T-helper 1 cell treated with Interleukin-12 subunit alpha and Interleukin-12 subunit beta and Interleukin-4 antibody, amounts not matched to agents 30 ng/mL and 1 ng/mL, for 36 hours (primary cell): ENCODE data around the gene PLS1. TPM values are rescaled to one million over a fixed set of nuclear protein-coding genes. Genes with fewer than 3 reads are reported as not detected.
"Not testable (repeated sequence)": the region's sequence is repeated elsewhere in the genome, so short reads cannot be mapped to it uniquely, and the experiment has no call there.

ENCODE experiments used
- intact Hi-C: fragments of 100-400 bp; cut with micrococcal nuclease; formaldehyde crosslinking; loops from one replicate; pipeline ENCODE4 v1.15.1; 2024
- total RNA-seq: library from RNA; stranded (reverse); gene quantifications from 2 replicates; pipeline ENCODE4 v1.2.3, GENCODE V29; 2022

The PLS1 gene
- total RNA-seq: 5.0 and 5.6 TPM in 2 replicates

- intact Hi-C loops: loop anchor here (1.0 to 5.0 kb wide), 8 partner anchors 18 to 1375 kb away; partner anchors contain the start of genes ATR, DIPK2A, RNF7 and TFDP2
These were observed at the start of gene PLS1 for GRCh38 chr3:142595951-142596725. PLS1 (plus strand) TSS chr3:142596393; CDS start chr3:142664238, 67,845 bp downstream.

- intact Hi-C loops: no loop called here
These were observed 46.2 kb upstream of the PLS1 start for GRCh38 chr3:142549986-142550385.

DNA sequence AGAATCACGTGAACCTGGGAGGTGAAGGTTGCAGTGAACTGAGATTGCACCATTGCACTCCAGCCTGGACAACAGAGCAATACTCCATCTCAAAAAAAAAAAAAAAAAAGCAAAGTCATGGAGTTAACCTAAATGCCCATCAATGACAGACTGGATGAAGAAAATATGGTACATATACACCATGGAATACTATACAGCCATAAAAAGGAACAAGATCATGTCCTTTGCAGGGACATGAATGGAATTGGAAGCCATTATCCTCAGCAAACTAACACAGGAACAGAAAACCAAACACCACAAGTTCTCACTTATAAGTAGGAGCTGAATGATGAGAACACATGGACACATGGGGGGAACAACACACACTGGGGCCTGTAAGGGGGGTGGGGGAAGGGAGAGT, 43.6 kb upstream of the PLS1 start:
- intact Hi-C loops: not testable (repeated sequence)

GRCh38 chr3:142553741-142554140, 42.5 kb upstream of the PLS1 start:
- intact Hi-C loops: no loop called here

- intact Hi-C loops: no loop called here
These were observed 36.1 kb upstream of the PLS1 start for GRCh38 chr3:142560118-142560517.

DNA sequence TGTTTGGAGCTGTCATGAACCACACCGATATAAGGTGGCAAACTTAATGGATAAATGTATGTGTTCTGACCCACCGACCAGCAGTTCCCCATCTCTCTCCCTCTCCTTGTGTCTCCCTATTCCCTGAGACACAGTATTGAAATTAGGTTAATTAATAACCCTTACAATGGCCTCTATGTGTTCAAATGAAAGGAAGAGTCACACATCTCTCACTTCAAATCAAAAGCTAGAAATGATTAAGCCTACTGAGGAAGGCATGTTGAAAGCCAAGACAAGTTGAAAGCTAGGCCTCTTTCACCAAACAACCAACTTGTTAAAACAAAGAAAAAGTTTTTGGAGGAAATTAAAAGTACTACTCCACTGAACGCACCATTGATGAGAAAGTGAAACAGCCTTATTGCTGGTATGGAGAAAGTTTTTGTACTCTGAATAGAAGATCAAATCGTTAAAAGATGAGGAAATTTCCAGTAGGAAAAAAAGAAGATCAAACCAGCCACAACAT, 32.6 kb upstream of the PLS1 start:
- intact Hi-C loops: no loop called here

DNA sequence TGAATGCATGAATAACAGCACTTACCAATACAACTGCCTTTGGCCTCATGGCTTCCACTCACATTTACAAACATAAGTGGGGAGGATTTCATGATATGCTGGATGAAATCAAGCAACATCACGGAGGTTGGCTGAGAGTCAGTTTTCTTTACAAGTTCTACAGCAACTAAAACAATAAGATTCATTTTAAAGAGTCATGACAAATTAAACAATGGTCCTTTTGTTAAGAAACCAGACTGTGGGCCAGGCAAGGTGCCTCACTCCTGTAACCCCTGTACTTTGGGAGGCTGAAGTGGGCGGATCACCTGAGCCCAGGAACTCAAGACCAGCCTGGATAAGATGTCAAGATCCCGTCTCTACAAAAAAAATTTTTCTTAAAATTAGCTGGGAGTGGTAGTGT, 30.1 kb upstream of the PLS1 start:
- intact Hi-C loops: no loop called here

- intact Hi-C loops: no loop called here
These were observed 27.7 kb upstream of the PLS1 start for GRCh38 chr3:142568393-142569017.

DNA sequence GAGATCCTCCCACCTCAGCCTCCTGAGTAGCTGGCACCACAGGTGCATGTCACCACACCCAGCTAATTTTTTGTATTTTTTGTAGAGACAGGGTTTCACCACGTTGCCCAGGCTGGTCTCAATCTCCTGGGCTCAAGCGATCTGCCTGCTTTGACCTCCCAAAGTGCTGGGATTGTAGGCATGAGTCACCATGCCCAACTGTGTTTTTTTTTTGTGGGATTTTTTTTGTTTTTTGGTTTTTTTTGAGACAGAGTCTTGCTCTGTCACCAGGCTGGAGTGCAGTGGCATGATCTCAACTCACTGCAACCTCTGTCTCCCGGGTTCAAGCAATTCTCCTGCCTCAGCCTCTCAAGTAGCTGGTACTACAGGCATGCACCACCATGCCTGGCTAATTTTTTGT, 26.8 kb upstream of the PLS1 start:
- intact Hi-C loops: not testable (repeated sequence)

GRCh38 chr3:142574223-142574622, 22.0 kb upstream of the PLS1 start:
- intact Hi-C loops: not testable (repeated sequence)

- intact Hi-C loops: loop anchor here (5.0 kb wide), 1 partner anchor 1077 kb away; no protein-coding TSS in a partner anchor
These were observed 21.5 kb upstream of the PLS1 start for GRCh38 chr3:142574665-142575064.

- intact Hi-C loops: loop anchor here (5.0 kb wide), 1 partner anchor 1079 kb away; no protein-coding TSS in a partner anchor
These were observed 19.4 kb upstream of the PLS1 start for GRCh38 chr3:142576792-142577191.

- intact Hi-C loops: loop anchor here (1.0 to 5.0 kb wide), 17 partner anchors 18 to 1637 kb away; partner anchors contain the start of genes ATP1B3, DIPK2A, GK5 and PLS1
These were observed 18.4 kb upstream of the PLS1 start for GRCh38 chr3:142577696-142578328.

- intact Hi-C loops: loop anchor here (1.0 to 5.0 kb wide), 17 partner anchors 18 to 1637 kb away; partner anchors contain the start of genes ATP1B3, DIPK2A, GK5 and PLS1
These were observed 17.6 kb upstream of the PLS1 start, which contains the start of gene ATR for GRCh38 chr3:142578329-142579223. ATR (minus strand) TSS chr3:142578733; CDS start chr3:142578704, 29 bp downstream.

DNA sequence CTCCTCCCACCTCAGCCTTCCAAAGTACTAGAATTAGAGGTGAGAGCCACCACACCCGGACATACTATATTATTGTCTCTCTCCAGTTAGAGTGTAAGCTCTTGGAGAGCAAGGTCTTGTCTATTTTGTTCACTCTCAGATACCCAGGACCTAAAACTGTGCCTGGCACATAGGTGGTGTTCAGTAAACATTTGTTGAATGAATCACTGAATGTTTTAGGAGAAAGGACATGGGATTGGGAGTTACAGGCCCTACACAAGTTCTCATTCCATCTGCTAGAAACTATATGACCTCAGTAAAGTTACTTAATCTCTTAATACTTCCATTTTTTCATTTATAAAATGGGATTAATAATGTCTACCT, 16.2 kb upstream of the PLS1 start:
- intact Hi-C loops: no loop called here

DNA sequence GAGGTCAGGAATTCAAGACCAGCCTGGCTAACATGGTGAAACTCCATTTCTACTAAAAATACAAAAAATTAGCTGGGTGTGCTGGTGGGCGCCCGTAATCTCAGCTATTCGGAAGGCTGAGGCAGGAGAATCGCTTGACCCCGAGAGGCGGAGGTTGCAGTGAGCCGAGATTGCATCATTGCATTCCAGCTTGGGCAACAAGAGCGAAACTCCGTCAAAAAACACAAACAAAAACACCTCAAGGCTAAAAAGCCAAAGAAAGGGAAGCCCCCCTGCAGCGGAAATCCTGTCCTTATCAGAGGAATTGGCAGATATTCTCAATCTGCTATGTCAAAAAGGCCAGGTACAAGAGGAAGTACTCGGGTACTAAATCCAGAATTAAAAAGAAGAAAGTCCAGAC, 15.1 kb upstream of the PLS1 start:
- intact Hi-C loops: not testable (repeated sequence)

DNA sequence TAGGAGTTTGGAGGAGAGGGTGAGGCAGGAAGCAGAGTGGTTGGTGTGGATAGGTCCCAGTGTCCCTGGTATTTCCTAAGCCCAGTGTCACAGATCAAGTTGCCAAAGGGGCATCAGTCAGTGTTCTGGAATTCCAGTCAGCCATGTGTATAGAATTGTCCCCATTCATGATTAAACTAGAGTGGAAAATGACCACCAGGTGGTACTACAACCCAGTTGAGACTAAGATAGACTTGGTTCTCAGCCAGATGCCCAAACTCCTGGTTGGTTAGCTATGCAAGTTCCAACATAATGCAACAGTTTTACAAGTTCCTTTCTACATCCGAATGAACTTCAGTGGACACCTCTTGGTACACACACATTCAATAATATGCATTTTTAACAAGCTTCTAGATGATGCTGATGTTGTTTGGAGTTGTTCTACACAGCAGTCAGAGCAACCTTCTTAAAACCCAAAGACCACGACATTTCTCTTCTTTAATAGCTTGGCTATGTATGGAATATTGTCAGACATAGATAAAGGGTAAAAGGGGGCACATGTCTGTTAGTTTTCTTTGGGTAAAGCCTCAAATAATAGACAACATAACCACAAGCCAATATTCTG, 9.3 kb upstream of the PLS1 start:
- intact Hi-C loops: loop anchor here (1.0 to 2.0 kb wide), 4 partner anchors 241 to 407 kb away; no protein-coding TSS in a partner anchor

DNA sequence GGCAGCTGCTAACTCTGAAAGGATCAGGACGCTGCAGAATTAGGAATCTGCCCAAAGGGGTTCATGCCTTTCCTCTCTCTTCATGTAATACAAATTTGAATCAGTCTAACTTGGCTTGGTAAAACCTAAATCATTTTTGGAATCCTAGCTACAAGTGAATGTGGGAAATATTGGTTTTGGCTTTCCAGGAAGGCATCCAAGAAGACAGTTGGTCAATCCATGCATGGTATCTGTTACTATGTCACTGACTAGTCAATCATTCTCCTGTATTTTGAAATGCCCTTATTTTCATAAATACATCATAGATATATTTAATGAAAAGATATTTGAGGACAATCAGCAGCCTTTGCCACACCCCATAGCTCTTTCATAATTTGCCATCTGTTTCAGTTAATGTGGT, 7.5 kb upstream of the PLS1 start:
- intact Hi-C loops: no loop called here

DNA sequence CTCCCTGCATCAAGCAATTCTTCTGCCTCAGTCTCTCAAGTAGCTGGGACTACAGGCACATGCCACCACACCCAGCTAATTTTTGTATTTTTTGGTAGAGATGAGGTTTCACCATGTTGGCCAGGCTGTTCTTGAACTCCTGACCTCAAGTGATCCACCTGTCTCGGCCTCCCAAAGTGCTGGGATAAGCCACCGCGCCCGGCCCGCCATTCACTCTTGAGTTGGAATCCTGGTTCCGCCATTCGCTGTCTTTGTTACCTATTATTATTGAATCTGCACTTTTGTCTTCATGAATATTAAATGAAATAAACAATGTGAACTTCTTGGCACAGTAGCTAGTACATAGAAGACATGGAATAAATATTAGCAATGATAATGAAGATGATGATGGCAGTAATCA, 3.9 kb upstream of the PLS1 start:
- intact Hi-C loops: not testable (repeated sequence)

DNA sequence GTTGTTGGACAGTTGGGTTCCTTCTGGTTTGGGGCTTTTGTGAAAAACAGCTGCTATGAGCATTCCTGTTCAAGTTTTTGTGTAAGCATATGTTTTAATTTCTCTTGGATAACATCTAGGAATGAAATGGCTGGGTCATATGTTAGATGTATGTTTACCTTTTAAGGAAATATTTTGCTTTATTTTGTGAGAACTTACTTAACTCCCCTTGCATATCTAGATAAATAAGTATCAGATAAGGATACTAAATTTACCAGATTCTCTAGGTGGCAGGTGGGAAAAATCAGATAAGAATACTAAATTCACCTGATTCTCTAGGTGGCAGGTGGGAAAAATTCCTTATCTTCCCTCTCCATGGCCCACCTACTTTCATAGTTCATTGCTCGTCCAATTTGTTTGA, 1.1 kb upstream of the PLS1 start:
- intact Hi-C loops: loop anchor here (5.0 kb wide), 1 partner anchor 858 kb away; the partner anchor contains the start of gene RNF7
